HCT116 (cell line): ENCODE data around the gene SRRM2. TPM values are rescaled to one million over a fixed set of nuclear protein-coding genes. Genes with fewer than 3 reads are reported as not detected.

Source experiments
- ATAC-seq: fragments of 200-7000 bp; cut with Tn5 transposase; 2 replicates; pipeline ENCODE4 v1.9.1; 2020; ENCODE audit warnings: mild to moderate bottlenecking, moderate library complexity
- BruUV-seq: library from RNA; stranded (reverse); fragments of 400-500 nt; replicated peaks from 2 replicates; lab custom pipeline; 2021; lab: Mats Ljungman, UMichigan
- CTCF ChIA-PET: fragments of 300-600 bp; sonication (Branson Sonifier 250); formaldehyde crosslinking; loops from one replicate; lab custom pipeline; 2021; ENCODE audit warnings: antibody characterized with exemption; lab: Charles Lee
- POLR2A ChIA-PET: fragments of 300-600, 350-600 bp; sonication (Branson Sonifier 250); formaldehyde crosslinking; loops from one replicate; lab custom pipeline; 2021; ENCODE audit warnings: antibody characterized with exemption; lab: Charles Lee
- RAD21 ChIA-PET, 2 experiments: fragments of 300-600 bp; sonication (Branson Sonifier 250); formaldehyde crosslinking; loops; one replicate each; lab custom pipeline; 2023; ENCODE audit warnings: low total read pairs in 2 of 2; ENCODE audit not compliant: uncharacterized antibody in 2 of 2, unreplicated experiment in 2 of 2, low non-redundant PET in 1 of 2; lab: Charles Lee
- DNase-seq: peaks from one replicate; pipeline ENCODE4 v3.0.0-alpha.2; 2010; ENCODE audit warnings: low read depth, low spot score
- H2AFZ ChIP-seq: fragments of 200-600 bp; shearing (Covaris generic), sonication (generic); 2 replicates; pipeline ENCODE4 v1.6.1; 2017; ENCODE audit warnings: low read depth, mixed run types, mixed read lengths, antibody characterized with exemption, low read length; ENCODE audit not compliant: poor library complexity, severe bottlenecking
- H3K27ac ChIP-seq: 2 replicates; pipeline ENCODE4 v1.5.1; 2012; ENCODE audit warnings: low read depth, low read length
- H3K27me3 ChIP-seq: fragments of 200-600 bp; sonication (generic); 2 replicates; pipeline ENCODE4 v1.6.1; 2016; ENCODE audit warnings: mixed run types, low read length, mixed read lengths; ENCODE audit not compliant: insufficient read depth
- H3K36me3 ChIP-seq, 2 experiments: fragments of 200-500 bp in 1 of 2; fragments of 200-600 bp in 1 of 2; sonication (Bioruptor generic) in 1 of 2; sonication (generic) in 1 of 2; 2 replicates each; pipeline versions ENCODE4 v1.5.1 to v1.6.1; 2014 to 2016; ENCODE audit warnings: low read length in 2 of 2, inconsistent platforms in 1 of 2, mixed read lengths in 1 of 2, mixed run types in 1 of 2; ENCODE audit not compliant: insufficient read depth in 2 of 2, control insufficient read depth in 1 of 2
- H3K4me1 ChIP-seq, 2 experiments: fragments of 200-600 bp in 1 of 2; sonication (generic) in 1 of 2; 2 replicates each; pipeline versions ENCODE4 v1.5.1 to v1.6.1; 2012 to 2017; ENCODE audit warnings: low read length in 2 of 2, inconsistent platforms in 1 of 2, mild to moderate bottlenecking in 1 of 2, mixed read lengths in 1 of 2, mixed run types in 1 of 2, moderate library complexity in 1 of 2; ENCODE audit not compliant: insufficient read depth in 2 of 2, control insufficient read depth in 1 of 2
- H3K4me2 ChIP-seq: fragments of 200-600 bp; sonication (generic); 2 replicates; pipeline ENCODE4 v1.6.1; 2017; ENCODE audit warnings: mixed run types, low read length, mixed read lengths
- H3K4me3 ChIP-seq, 2 experiments: fragments of 200-600 bp in 1 of 2; sonication (generic) in 1 of 2; replicated peaks in 1 of 2; 2 replicates each; pipeline ENCODE4 v1.5.1; 2011 to 2016; ENCODE audit warnings: low read length in 2 of 2, control low read depth in 1 of 2, low read depth in 1 of 2, mild to moderate bottlenecking in 1 of 2, mixed read lengths in 1 of 2, mixed run types in 1 of 2
- H3K79me2 ChIP-seq: fragments of 200-600 bp; sonication (generic); 2 replicates; pipeline ENCODE4 v1.6.1; 2017; ENCODE audit warnings: mild to moderate bottlenecking, mixed run types, low read length, moderate library complexity, mixed read lengths; ENCODE audit not compliant: insufficient read depth
- H3K9ac ChIP-seq: fragments of 200-600 bp; sonication (generic); 2 replicates; pipeline ENCODE4 v1.6.1; 2016; ENCODE audit warnings: low read length, mixed read lengths
- H3K9me2 ChIP-seq: fragments of 200-600 bp; sonication (generic), shearing (Covaris generic); 2 replicates; pipeline ENCODE4 v1.6.1; 2017; ENCODE audit warnings: mixed run types, mild to moderate bottlenecking, moderate library complexity; ENCODE audit not compliant: insufficient read depth
- H3K9me3 ChIP-seq, 2 experiments: fragments of 200-500 bp in 1 of 2; fragments of 200-600 bp in 1 of 2; sonication (Bioruptor generic) in 1 of 2; sonication (generic) in 1 of 2; 2 replicates each; pipeline ENCODE4 v1.6.1; 2014 to 2017; ENCODE audit warnings: low read length in 2 of 2, mixed read lengths in 2 of 2, inconsistent platforms in 1 of 2, low read depth in 1 of 2, mild to moderate bottlenecking in 1 of 2, mixed run types in 1 of 2, moderate library complexity in 1 of 2; ENCODE audit not compliant: control insufficient read depth in 1 of 2, insufficient read depth in 1 of 2
- H4K20me1 ChIP-seq: fragments of 200-600 bp; sonication (generic), shearing (Covaris generic); 2 replicates; pipeline ENCODE4 v1.6.1; 2017; ENCODE audit warnings: mixed run types, mild to moderate bottlenecking, moderate library complexity; ENCODE audit not compliant: insufficient read depth
- CBX3 ChIP-seq: IDR thresholded peaks from 2 replicates; pipeline ENCODE4 v1.6.1; 2012; ENCODE audit warnings: low read depth
- ELF1 ChIP-seq: IDR thresholded peaks from 2 replicates; pipeline ENCODE4 v1.6.1; 2012; ENCODE audit warnings: low read depth, borderline replicate concordance
- EZH2 ChIP-seq: fragments of 200-600 bp; sonication (generic); IDR thresholded peaks from 2 replicates; pipeline ENCODE4 v1.6.1; 2017; ENCODE audit warnings: antibody characterized with exemption, mixed run types
- EZH2phosphoT487 ChIP-seq: fragments of 200-600 bp; IDR thresholded peaks from 2 replicates; pipeline ENCODE4 v1.6.1; 2018; ENCODE audit warnings: antibody characterized with exemption, borderline replicate concordance
- MAX ChIP-seq: IDR thresholded peaks from 2 replicates; pipeline ENCODE4 v1.6.1; 2012
- POLR2A ChIP-seq: IDR thresholded peaks from 2 replicates; pipeline ENCODE4 v1.7.0; 2011; ENCODE audit warnings: borderline replicate concordance; ENCODE audit not compliant: insufficient read depth, insufficient read length; ENCODE audit errors: extremely low read depth
- SRF ChIP-seq: IDR thresholded peaks from 2 replicates; pipeline ENCODE4 v1.6.1; 2012; ENCODE audit warnings: low read depth
- TCF7L2 ChIP-seq: IDR thresholded peaks from 2 replicates; pipeline ENCODE4 v1.7.0; 2011; ENCODE audit warnings: borderline replicate concordance, inconsistent platforms; ENCODE audit not compliant: insufficient read depth, insufficient read length; ENCODE audit errors: extremely low read depth
- YY1 ChIP-seq: IDR thresholded peaks from 2 replicates; pipeline ENCODE4 v1.6.1; 2011; ENCODE audit warnings: low read length, low read depth, moderate library complexity, mild to moderate bottlenecking; ENCODE audit not compliant: insufficient replicate concordance; ENCODE audit errors: extremely low read depth
- ZFX ChIP-seq: fragments of 450-650 bp; IDR thresholded peaks from 2 replicates; pipeline ENCODE4 v1.6.1; 2017
- intact Hi-C: fragments of 100-400 bp; cut with micrococcal nuclease; formaldehyde crosslinking; loops from 2 replicates; pipeline ENCODE4 v1.10.0; 2022
- total RNA-seq: library from RNA; stranded (reverse); gene quantifications from one replicate; pipeline ENCODE4 v1.2.1, GENCODE V29; 2021; ENCODE audit not compliant: unreplicated experiment

SRRM2 gene
- total RNA-seq, 1 experiment from 2014 or later, result 541 TPM

- Histone ChIP-seq H3K9me3 (no peaks in the 10 kb centered on the region), H3K79me2 (peaks cover 64% of the 10 kb centered on the region), H2AFZ (no peak overlapping the region), H3K4me3 (peak overlapping the region; percentile 89 to 91), H4K20me1 (no peaks in the 10 kb centered on the region), H3K9ac (peak overlapping the region; percentile 91), H3K27ac (peak overlapping the region; percentile 100), H3K4me1 (peaks cover 11 to 36% of the 10 kb centered on the region in 2 experiments), H3K36me3 (peaks cover 11 to 30% of the 10 kb centered on the region in 2 experiments), H3K4me2 (peak overlapping the region; percentile 78), H3K9me2 (no peaks in the 10 kb centered on the region), H3K27me3 (no peaks in the 10 kb centered on the region)
- DNase-seq (no peak), ATAC-seq (no peak)
- TF ChIP-seq CBX3 (no peak), TCF7L2 (no peak), EZH2phosphoT487 (no peak), ELF1 (no peak), SRF (no peak), YY1 (no peak), POLR2A (no peak), ZFX (no peak), EZH2 (no peak), MAX (no peak)
- ChIA-PET POLR2A (no interaction called here), RAD21 (no interaction called here), CTCF (no interaction called here)
- intact Hi-C loops, result no loop called here
- BruUV-seq, result TSS peak; percentile 50
Measured at GRCh38 chr16:2775765-2776499, 23.5 kb downstream of the SRRM2 start.
